HG03342 (cell line): ENCODE results near the gene SLCO3A1.

Experiments
- ATAC-seq: cut with Tn5 transposase; IDR thresholded peaks from one replicate; pipeline ENCODE4 v1.9.1; 2021; ENCODE audit warnings: mild to moderate bottlenecking, moderate library complexity; ENCODE audit not compliant: unreplicated experiment

SLCO3A1 gene

DNA sequence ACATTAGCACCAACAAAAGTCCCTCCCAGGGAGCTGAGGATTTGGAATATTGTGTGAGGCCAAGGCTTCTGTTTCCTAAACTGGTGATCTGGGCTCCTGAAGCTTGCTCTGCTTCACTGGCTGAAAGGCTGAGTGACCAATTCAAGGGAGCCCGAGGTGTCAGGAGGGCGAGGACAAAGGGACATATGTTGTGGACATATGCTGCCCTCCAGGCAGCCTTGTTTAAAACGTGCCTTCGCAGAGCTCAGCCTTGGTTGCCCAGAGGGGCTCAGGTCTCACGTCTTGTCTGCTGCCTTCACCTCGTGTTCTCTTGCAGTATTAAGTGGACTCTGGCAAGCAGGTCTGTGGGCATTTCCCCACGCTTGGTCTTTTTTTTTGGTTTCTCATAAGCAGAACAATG, 7.0 kb downstream of the SLCO3A1 start:
- ATAC-seq = no peak

DNA sequence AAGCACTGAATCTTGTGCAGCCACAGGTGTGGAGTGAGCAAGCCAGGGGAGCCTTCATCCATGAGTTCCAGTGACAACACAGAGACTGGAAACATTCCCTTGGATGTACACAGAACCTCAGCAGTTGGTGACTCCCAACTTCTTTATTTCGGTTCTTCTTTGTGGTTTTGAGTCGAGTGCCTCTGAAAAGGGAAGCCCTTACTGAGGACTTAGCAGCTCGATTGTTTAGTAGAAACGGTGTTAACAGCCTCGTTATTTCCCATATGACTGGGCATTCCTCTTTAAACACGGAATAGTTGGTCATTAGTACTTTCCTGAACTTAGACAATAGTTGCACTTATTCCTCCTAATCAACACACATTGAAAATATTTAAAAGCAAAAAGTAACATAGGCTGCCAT, 7.7 kb downstream of the SLCO3A1 start:
- ATAC-seq = no peak

GRCh38 chr15:91862891-91863504, 9.5 kb downstream of the SLCO3A1 start:
- no peak for ATAC-seq

- ATAC-seq = no peak
Measured at GRCh38 chr15:91863621-91864255, 10.2 kb downstream of the SLCO3A1 start.

- no peak for ATAC-seq
Measured at GRCh38 chr15:91864664-91865063, 11.2 kb downstream of the SLCO3A1 start.

GRCh38 chr15:91865486-91865885, 12.0 kb downstream of the SLCO3A1 start:
- no peak for ATAC-seq

GRCh38 chr15:91865950-91866349, 12.4 kb downstream of the SLCO3A1 start:
- ATAC-seq = no peak

GRCh38 chr15:91866371-91866905, 12.9 kb downstream of the SLCO3A1 start:
- no peak for ATAC-seq

DNA sequence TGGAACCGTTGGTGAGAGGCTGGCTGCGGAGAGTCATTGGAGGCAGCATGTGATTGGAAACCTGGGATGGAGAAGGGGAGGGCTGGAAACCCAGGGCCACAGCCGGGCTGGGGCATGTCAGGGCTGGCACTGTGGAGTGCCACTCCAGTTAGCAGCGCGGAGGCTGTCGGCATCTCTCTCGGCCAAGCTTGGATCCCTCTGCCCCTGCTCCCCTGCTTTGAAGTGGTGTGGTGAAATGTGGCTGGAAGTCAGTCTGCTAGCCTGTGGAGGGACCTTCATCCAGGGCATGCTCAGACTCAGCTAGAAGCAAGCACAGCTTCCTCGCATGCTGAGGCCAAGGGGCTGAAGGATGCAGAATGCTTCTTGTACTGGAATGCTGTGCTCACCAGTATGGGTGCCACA, 13.5 kb downstream of the SLCO3A1 start:
- ATAC-seq = no peak

DNA sequence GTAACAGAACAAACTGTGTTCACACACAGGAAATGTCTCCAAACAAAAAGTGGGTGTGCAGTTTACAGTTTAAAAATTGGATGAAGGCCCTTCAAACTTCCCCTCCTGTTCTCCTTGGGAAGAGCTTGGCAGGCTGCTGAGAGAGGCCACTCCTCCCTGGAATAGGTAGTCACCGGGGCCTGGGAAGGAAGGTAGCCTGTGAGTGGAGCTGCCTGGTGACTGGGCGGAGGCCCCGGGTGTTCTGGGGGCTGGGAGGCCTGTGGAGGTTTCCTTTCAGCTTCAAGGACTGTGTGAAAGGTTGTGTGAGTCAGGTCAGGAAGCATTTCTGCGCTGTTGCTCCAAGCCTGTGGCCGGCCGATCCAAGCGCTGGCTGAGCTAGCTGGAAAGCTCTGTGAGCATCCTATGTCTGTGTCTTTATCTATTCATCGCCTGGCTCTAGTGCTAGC, 14.1 kb downstream of the SLCO3A1 start:
- ATAC-seq = no peak

DNA sequence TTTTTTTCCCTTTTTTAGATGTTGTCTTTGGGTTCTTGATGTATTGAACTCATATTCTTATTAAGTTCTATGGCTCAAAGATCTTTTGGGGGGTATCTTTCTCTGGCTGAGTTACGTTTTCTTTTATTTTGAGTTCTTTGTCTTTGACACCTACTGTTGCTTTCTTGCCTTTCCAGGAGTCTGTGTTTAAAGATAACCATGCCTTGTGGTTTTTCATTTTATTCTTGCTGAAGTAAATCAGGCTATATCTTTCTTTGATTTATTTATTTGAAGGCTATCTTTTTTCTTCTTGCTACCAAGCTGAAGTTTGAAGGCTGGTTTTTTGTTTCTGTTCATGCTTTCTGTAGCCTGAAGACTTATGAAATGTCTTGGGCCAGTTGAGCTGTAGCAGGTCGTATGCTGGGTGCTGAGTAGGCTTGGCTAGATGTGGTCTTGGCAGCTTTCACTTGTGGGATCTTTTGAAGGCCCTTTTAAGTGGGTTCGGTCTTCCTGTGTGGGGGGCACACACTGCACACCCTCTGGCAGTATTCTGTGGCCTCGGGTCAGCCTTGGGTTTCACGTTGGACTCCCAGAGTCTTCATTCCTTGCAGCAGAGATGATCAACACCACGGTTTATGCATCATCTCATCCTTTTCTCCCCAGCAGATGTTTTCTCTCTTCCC, 17.5 kb downstream of the SLCO3A1 start:
- ATAC-seq = no peak

GRCh38 chr15:91871837-91872236, 18.3 kb downstream of the SLCO3A1 start:
- no peak for ATAC-seq

DNA sequence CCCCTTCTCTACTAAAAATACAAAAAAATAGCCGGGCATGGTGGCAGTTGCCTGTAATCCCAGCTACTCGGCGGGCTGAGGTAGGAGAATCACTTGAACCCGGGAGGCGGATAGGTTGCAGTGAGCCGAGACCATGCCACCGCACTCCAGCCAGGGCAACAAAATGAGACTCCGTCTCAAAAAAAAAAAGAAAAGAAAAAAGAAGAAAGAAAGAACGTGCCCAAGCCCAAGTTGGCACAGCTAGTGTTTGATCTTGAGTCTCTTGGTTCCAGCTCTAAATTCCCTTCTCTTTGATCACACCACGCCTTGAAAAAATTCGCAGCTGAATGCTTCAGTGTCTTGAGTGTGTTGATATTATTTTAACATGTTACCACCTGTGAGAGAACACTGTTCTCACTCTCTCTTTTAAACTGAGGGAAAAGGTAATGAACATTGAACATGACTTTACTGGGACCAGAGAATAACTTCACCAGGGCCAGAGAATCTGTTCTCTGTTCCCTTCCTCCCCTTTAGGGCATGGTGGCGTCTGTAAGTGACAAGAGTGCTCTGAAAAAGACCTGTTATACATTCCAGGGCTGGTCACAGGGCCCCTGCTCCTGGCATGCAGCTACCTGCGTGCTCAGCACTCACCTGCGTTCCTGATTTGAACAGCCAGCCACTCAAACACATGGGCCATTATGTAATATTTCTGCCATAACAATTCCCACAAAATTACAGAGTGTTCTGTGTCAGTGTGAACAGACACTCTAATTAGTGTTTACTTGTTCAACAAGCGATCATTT, 19.0 kb downstream of the SLCO3A1 start:
- no peak for ATAC-seq

DNA sequence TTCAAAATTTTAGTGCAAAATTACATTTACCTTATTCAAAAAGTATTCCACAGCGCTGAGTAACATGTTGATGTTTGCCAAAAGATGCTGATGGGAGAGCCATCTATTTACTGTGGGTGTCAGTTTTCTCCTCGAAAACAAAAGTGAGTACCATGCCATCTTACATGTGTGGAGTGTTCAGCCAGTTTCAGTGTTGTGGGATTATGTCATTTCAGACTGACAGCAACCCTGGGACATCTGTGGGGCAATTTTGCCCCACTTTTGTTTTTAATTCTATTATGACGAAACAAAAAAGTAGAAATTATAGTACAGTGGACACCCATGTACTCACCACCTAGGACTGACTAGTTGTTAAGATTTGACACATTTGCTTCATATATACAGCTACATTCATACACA, 19.6 kb downstream of the SLCO3A1 start:
- ATAC-seq = no peak

DNA sequence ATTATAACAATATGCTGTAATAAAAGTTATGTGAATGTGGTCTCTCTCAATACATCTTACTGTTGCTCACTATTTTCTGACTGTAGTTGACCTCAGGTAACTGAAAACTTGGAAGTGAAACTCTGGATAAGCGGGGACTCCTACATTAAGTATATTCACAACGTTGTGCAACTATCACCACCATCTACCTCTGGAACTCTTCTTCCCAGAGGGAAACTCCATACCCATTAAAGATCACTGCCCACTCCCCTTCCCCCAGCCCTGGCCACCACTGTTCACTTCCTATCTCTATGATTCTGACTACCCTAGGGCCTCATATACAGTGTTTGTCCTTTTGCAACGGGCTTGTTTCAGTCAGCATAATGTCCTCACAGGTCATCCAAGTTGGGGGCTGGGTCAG, 20.7 kb downstream of the SLCO3A1 start:
- ATAC-seq = no peak

DNA sequence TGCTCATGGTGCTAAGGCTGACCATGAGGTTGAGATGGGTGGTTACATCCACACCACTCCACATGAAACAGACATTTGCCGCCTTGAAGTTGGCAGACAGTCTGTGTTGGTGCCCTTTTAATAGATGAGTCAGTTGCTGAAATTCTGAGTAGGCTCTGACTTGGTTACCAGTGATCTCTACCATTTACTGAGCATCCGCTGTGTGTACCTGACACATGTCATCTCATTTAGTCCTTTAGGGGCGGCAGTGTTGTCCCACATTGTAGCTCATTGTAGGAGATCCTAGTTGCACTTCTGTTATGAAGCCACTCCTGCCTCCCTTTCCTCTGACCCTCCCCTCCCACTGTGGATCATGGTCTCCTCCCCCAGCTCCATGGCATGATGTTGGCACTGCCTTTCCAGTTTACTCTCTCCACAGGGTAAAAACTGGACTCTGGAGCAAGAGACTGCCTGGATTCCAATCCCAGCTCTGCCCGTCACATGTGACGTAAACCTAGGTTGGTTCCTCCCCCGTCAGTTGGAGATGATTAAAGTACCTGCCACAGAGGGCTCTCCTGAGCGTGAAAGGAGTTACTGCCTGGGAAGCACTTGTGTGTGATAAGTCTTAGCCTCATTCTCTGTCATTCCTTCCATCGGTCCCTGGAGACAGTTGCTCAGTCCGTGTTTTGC, 21.6 kb downstream of the SLCO3A1 start:
- no peak for ATAC-seq

DNA sequence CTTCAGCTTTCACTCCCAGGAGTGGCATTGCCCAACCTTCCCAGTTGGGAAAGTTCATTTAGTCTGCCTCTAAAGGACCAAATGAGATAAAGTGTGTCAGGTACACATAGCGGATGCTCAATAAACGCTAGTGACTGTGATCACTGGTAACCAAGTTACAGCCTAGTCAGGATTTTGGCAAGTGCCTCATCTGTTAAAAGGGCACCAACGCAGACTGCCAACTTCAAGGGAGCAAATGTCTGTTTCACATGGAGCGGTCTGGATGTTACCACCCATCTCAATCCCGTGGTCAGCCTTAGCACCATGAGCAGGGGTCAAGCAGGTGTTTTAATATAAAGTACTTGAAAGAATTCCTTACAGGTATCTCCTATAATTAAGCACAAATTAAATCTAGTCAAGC, 22.7 kb downstream of the SLCO3A1 start:
- no peak for ATAC-seq

DNA sequence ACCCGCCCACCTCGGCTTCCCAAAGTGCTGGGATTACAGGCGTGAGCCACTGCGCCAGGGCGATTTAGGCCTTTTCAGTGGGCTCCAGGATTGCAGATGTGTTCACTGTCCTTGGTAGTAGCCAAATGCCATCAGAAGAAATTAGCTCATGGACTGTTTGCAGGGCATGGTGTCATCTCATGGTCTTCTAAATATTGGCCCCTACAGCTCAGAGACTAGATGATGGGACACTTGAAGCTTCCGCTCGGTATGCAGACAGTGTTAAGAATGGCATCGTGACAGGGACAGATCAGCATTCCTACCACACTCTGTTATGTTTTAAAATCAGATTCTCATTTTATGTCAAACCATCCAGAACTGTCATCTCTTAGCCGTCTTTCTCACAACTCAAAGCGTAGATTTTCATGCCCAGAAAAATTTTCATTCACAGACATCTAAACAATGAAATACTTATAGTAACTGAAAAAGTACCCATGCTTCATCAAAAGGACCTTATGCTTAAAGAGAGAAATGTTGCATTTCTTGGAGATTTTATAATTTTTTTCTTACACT, 24.9 kb downstream of the SLCO3A1 start:
- ATAC-seq = no peak

GRCh38 chr15:91879158-91879557, 25.6 kb downstream of the SLCO3A1 start:
- no peak for ATAC-seq

GRCh38 chr15:91880373-91880772, 26.9 kb downstream of the SLCO3A1 start:
- ATAC-seq = no peak
